HG02852 (cell line): ENCODE measurements around the gene CAMSAP1.
"Not testable (repeated sequence)": the region's sequence is repeated elsewhere in the genome, so short reads cannot be mapped to it uniquely, and the experiment has no call there.

Experiments
- ATAC-seq: cut with Tn5 transposase; IDR thresholded peaks from one replicate; pipeline ENCODE4 v1.9.1; 2021; ENCODE audit warnings: mild to moderate bottlenecking, moderate library complexity; ENCODE audit not compliant: unreplicated experiment

Gene CAMSAP1

DNA sequence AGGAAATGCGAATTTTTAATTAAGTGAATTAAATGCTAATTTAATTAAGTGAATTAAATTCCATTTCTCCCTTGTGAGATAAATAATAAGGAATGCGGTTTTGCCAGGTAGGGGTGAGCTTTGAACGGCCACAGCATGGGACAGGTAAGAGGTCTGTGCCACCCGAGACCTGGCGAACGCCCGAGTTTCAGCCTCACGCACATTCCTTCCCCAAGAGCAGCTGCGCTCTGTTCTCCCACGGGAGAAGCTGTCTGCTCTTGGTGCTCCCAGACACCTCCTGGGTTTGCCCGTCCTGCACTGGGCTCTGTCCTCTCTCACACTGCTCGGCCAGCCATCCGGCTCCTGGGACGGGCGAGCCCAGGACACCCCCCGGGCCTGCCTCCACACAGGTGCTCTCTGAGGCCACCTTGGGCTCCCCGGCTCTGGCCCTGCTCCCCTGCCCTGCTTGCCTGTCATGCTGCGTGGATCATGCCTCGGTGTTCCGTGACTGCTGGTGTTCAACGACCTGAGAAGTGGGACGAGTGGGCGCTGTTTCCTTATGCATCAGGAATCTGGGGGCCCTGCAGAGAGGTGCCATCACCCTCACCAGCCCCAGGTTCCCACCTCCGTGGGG, 13.7 kb upstream of the CAMSAP1 start:
- ATAC-seq, result no peak

- ATAC-seq, result no peak
Observed at GRCh38 chr9:135920256-135920930, 13.0 kb upstream of the CAMSAP1 start.

DNA sequence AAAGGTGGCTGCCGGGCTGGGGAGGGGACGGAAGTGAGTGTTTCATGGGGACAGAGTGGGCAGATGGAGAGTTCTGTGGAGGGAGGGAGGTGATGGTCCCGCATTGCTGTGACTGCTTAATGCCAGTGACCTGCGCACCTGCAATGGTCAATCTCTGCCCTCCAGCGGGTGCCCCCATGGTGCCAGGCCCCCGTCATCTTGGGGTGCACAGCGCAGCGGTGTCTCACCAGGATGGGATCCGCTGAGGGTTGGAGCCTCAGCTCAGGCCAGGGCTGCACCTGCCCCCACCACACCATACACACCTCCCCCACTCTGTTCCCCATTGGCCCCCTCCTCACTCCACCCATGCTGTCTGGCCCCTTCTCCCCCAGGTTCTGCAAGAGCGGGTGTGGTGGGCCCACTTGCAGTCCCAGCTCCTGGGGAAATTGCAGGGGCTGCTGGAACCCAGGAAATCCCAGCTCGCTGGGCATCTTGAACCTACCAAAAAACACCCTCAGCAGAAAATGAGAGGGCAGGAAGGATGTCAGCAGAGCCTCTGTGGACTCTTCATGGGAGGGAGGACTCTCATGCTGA, 12.1 kb upstream of the CAMSAP1 start:
- ATAC-seq, result no peak

DNA sequence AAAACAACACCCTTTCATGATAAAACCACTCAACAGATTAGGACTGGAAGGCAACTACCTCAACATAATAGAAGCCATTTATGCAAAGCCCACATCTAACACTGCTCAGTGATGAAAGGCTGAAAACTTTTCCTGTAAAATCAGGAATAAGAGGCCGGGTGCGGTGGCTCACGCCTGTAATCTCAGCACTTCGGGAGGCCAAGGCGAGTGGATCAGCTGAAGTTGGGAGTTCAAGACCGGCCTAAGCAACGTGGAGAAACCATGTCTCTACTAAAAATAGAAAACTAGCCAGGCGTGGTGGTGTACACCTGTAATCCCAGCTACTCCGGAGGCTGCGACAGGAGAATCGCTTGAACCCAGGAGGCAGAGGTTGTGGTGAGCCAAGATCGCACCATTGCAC, 8.9 kb upstream of the CAMSAP1 start:
- not testable (repeated sequence) for ATAC-seq

DNA sequence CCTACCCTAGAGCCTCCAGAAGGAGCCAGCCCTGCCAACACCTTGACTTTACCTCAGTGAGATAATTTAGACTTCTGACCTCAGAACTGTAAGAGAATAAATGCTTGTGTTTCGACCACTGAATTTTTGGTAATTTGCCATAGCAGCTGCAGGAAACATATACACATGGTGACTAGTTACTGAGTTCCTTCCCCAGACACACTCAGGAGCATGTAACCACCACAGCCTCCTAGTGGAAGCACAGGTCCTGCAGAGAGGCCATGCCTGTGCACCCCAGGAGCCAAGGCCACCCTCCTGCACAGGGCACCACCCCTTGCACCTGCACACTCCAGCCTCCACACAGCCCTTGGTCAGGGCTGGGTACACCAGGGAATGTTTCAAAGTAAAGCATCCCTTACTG, 7.6 kb upstream of the CAMSAP1 start:
- no peak for ATAC-seq

DNA sequence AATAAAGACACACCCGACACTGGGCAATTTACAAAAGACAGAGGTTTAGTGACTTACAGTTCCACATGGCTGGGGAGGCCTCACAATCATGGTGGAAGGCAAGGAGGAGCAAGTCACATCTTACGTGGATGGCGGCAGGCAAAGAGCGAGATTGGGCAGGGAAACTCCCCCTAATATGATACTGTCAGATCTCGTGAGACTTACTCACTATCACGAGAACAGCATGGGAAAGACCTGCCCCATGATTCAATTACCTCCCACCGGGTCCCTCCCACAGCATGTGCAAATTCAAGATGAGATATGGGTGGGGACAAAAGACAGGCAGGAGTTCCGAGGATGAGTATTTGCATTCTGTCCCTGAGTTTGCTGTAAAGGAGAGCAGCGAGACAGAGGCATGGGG, 3.9 kb upstream of the CAMSAP1 start:
- ATAC-seq, result not testable (repeated sequence)

DNA sequence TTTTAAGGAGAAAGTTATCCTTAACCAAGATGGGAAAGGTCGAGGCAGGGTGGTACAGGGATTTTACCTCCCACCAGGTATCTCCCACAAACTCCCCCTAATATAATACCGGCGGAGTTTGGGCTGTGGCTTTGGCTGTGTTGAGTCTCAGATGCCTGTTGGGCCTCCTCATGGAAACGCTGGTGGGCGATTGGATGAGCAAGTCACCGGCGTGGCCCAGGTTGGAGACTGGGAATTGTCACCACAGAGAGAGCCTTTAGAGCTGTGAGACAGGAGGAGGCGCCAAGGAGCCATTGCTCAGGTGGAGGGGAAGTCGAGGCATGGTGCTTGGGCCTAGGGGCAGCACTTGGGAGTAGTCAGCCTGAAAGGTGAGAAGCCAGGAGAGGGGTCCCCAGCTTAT, 3.4 kb upstream of the CAMSAP1 start:
- no peak for ATAC-seq

GRCh38 chr9:135910216-135910615, 2.9 kb upstream of the CAMSAP1 start:
- no peak for ATAC-seq

DNA sequence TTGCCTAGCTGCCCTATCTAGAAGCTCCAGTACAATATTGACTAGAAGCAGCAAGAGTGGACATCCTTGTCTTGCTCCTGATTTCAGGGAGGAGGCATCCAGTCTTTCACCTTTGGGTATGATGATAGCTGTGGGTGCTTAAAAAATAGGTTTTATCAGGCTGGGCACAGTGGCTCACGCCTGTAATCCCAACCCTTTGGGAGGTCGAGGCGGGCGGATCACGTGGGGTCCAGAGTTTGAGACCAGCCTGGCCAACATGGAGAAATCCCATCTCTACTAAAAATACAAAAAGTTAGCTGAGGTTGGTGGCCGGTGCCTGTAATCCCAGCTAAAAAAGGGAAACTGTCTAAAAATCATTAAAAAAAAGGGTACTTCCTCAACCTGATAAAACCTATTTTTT, 2.0 kb upstream of the CAMSAP1 start:
- no peak for ATAC-seq

- ATAC-seq, result no peak
Observed at GRCh38 chr9:135908754-135909204, 1.4 kb upstream of the CAMSAP1 start.

DNA sequence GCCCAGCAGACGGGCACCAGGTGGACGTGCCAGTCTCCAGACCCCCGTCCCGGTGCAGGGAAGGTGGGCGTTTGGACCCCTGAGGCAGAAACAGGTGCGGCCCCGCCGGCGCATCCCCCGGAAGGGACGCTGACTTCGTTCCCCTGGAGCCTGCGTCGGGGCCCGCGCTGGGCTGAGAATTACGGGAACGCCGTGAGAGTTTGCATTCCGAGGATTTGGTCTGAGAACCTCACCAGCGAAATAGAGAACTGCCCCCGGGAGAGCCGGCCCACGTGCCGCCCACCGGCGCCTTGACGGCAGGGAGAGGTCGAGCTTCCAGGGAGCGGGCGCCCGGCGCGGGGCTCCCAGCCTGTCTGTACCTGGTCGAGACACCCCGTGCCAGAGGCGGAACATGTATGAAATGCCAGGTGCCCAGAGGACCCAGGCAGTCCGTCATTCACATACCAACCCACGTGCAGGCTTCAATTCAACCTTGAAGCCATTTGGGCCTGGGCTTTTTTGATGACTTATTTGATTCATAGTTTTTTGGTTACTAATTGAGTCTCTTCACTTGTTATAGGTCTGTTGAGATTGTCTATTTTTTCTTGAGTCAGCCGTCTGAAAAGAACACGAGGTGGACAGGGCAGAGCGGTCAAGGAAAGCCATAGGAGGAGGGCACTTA, 877 bp upstream of the CAMSAP1 start:
- peak; percentile 6 for ATAC-seq

DNA sequence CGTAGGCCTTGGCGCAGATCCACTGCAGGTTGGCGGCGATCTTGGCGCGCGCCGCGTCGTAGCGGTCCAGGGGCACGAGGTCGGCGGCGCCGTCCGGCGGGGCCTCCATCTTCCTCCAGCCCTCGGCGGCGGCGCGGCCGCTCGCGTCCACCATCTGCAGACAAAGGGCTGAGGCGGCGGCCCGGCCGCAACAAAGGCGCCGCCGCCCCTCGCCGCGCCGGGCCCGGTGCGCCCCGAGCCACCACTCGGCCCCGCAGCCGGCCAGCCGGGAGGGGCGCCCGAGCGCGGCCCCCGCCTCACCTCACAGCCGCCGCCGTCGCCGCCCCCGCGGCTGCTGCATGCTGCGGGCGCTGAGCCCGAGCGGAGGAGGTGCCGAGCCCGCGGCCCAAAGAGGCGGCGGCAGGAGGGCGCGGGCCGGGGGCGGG, 328 bp downstream of the CAMSAP1 start:
- peak; percentile 32 for ATAC-seq

- peak; percentile 10 for ATAC-seq
Observed at GRCh38 chr9:135906291-135907005, 898 bp downstream of the CAMSAP1 start.

DNA sequence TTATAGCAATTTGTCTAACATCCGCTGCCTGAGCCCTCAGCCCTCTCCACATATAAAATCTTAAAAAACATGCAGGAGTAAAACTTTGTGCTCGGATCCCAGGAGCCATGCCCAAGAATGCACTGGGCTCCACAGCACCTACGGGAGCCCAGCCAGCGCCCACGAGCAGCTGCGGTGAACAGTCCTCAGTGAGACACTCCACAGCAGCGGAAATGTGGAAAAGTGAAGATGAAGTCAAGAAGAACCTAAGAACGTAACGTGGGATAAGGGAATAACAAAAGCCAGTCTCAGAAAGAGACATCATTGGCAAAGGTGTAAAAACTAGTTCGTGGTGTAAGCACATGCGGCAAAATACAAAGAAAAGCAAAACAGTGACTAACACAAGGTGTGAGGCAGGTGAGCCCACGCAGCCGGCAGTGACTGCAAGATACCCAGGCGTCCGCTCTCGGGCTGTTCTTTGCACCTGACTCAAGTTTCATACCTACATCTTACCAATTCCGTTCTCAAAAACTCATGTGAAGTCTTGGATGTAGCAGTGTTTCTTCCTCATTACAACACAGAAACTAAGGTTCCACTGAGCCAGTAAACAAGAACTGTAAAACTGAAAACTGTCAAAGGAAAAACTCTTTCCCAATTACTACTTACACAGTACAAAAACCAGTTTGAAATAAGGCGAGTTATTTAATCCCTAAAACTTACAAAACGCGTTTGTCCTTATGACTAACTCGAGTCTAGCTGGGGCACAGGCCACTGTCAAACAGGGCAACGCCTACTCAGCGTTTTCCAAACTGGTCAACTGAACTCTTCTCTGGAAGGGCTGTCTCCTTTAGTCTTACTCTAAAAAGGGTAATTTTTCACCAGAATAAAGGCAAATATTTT, 1.7 kb downstream of the CAMSAP1 start:
- no peak for ATAC-seq

- ATAC-seq, result no peak
Observed at GRCh38 chr9:135903786-135904520, 3.4 kb downstream of the CAMSAP1 start.

DNA sequence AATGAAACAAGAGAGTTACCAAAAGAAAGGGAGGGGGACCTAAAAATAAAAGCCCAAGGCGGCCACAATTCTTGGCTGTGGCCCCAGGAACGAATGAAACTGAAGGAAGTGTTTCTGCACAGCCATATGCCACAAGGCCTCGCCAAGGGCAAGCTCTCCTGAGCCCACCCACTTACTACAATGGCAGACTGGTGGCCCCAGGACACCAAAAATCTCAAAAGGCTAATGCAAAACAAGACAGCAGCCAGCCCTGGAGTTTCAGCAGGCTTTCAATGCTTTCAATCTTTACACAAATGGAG, 4.0 kb downstream of the CAMSAP1 start:
- no peak for ATAC-seq

GRCh38 chr9:135902655-135903357, 4.5 kb downstream of the CAMSAP1 start:
- no peak for ATAC-seq

GRCh38 chr9:135901826-135902225, 5.5 kb downstream of the CAMSAP1 start:
- ATAC-seq, result no peak
